Endothelial cell of umbilical vein (primary cell): ENCODE data around the gene FNBP1. TPM values are rescaled to one million over a fixed set of nuclear protein-coding genes. Genes with fewer than 3 reads are reported as not detected.
"Not testable (repeated sequence)": the region's sequence is repeated elsewhere in the genome, so short reads cannot be mapped to it uniquely, and the experiment has no call there.

Source experiments
- BruUV-seq: library from RNA; stranded (reverse); fragments of 400-500 nt; replicated peaks from 2 replicates; lab custom pipeline; 2021; lab: Mats Ljungman, UMichigan
- CTCF ChIA-PET: fragments of 300-600, 350-600 bp; sonication (Branson Sonifier 250); formaldehyde crosslinking; loops from one replicate; lab custom pipeline; 2021; ENCODE audit warnings: antibody characterized with exemption, inconsistent platforms; lab: Charles Lee
- POLR2A ChIA-PET: fragments of 300-600, 350-600 bp; sonication (Branson Sonifier 250); formaldehyde crosslinking; loops from one replicate; lab custom pipeline; 2021; ENCODE audit warnings: antibody characterized with exemption, inconsistent platforms; lab: Charles Lee
- DNase-seq: peaks from one replicate; pipeline ENCODE4 v3.0.0-alpha.2; 2011; ENCODE audit warnings: low read depth, low spot score
- FAIRE-seq: peaks from 2 replicates; lab custom pipeline; 2011; peaks lifted over from hg19 to GRCh38; lab: Jason Lieb, UNC
- H2AFZ ChIP-seq: 2 replicates; pipeline ENCODE4 v1.6.0; 2012; ENCODE audit warnings: low read depth, low read length, control low read depth, inconsistent platforms
- H3K27ac ChIP-seq: 2 replicates; pipeline ENCODE4 v1.5.1; 2011; ENCODE audit warnings: low read depth, mild to moderate bottlenecking, control low read depth, low read length, moderate library complexity; ENCODE audit not compliant: insufficient read depth
- H3K27me3 ChIP-seq, 2 experiments: 2 replicates each; pipeline versions ENCODE4 v1.6.0 to v1.6.1; 2011; ENCODE audit warnings: low read length in 2 of 2, mixed read lengths in 1 of 2; ENCODE audit not compliant: control insufficient read depth in 2 of 2, insufficient read depth in 2 of 2
- H3K36me3 ChIP-seq, 2 experiments: 2 replicates in 1 of 2; 3 replicates in 1 of 2; pipeline ENCODE4 v1.5.1; 2011; ENCODE audit warnings: low read length in 2 of 2, mild to moderate bottlenecking in 1 of 2, moderate library complexity in 1 of 2; ENCODE audit not compliant: control insufficient read depth in 2 of 2, insufficient read depth in 2 of 2; ENCODE audit errors: extremely low read depth in 1 of 2
- H3K4me1 ChIP-seq: 3 replicates; pipeline ENCODE4 v1.5.1; 2011; ENCODE audit warnings: mild to moderate bottlenecking, low read length; ENCODE audit not compliant: control insufficient read depth, insufficient read depth; ENCODE audit errors: extremely low read depth
- H3K4me2 ChIP-seq: 2 replicates; pipeline ENCODE4 v1.6.1; 2011; ENCODE audit warnings: low read length, control low read depth, mixed read lengths; ENCODE audit not compliant: insufficient read depth
- H3K4me3 ChIP-seq, 3 experiments: fragments of 200-600 bp in 1 of 3; sonication (generic), shearing (Covaris generic) in 1 of 3; replicated peaks in 1 of 3; 2 replicates each; pipeline ENCODE4 v1.5.1; 2011 to 2016; ENCODE audit warnings: control low read depth in 3 of 3, low read length in 3 of 3, mild to moderate bottlenecking in 2 of 3, inconsistent platforms in 1 of 3, low read depth in 1 of 3, moderate library complexity in 1 of 3; ENCODE audit not compliant: insufficient read depth in 1 of 3
- H3K79me2 ChIP-seq: 2 replicates; pipeline ENCODE4 v1.6.0; 2012; ENCODE audit warnings: low read length, inconsistent platforms; ENCODE audit not compliant: control insufficient read depth, insufficient read depth
- H3K9ac ChIP-seq: replicated peaks from 2 replicates; pipeline ENCODE3; 2011; ENCODE audit warnings: low read length, control low read depth; ENCODE audit not compliant: insufficient read depth; ENCODE audit errors: extremely low read depth
- H3K9me1 ChIP-seq: replicated peaks from 3 replicates; pipeline ENCODE4 v1.6.0; 2011; ENCODE audit warnings: mild to moderate bottlenecking, low read length; ENCODE audit not compliant: control insufficient read depth, insufficient read depth; ENCODE audit errors: extremely low read depth
- H3K9me3 ChIP-seq: replicated peaks from 2 replicates; pipeline ENCODE4 v1.5.1; 2012; ENCODE audit warnings: low read length, inconsistent platforms; ENCODE audit not compliant: control insufficient read depth, insufficient read depth
- H4K20me1 ChIP-seq: replicated peaks from 2 replicates; pipeline ENCODE3; 2011; ENCODE audit warnings: mild to moderate bottlenecking, low read length; ENCODE audit not compliant: control insufficient read depth, insufficient read depth; ENCODE audit errors: extremely low read depth
- EZH2 ChIP-seq: IDR thresholded peaks from 2 replicates; pipeline ENCODE4 v1.6.1; 2012; ENCODE audit warnings: borderline replicate concordance, low read depth, mild to moderate bottlenecking, moderate library complexity, low read length, inconsistent platforms; ENCODE audit not compliant: severe bottlenecking
- FOS ChIP-seq: IDR thresholded peaks from 2 replicates; pipeline ENCODE4 v1.6.1; 2011; ENCODE audit warnings: mild to moderate bottlenecking, low read length, moderate library complexity, borderline replicate concordance; ENCODE audit not compliant: insufficient read depth
- GATA2 ChIP-seq: IDR thresholded peaks from 2 replicates; pipeline ENCODE4 v1.7.0; 2011; ENCODE audit warnings: low read depth, mild to moderate bottlenecking, moderate library complexity, mixed read lengths, low read length; ENCODE audit not compliant: insufficient read length, insufficient read depth
- JUN ChIP-seq: IDR thresholded peaks from 2 replicates; pipeline ENCODE4 v1.6.1; 2011; ENCODE audit warnings: borderline replicate concordance, low read depth; ENCODE audit not compliant: insufficient read length, insufficient read depth
- MYC ChIP-seq: IDR thresholded peaks from one replicate; pipeline ENCODE4 v1.6.1; 2011; ENCODE audit warnings: mild to moderate bottlenecking, low read depth, low read length
- POLR2A ChIP-seq: IDR thresholded peaks from 2 replicates; pipeline ENCODE4 v1.6.1; 2012; ENCODE audit warnings: low read depth, mild to moderate bottlenecking, control low read depth, low read length
- POLR2AphosphoS5 ChIP-seq: IDR thresholded peaks from 2 replicates; pipeline ENCODE4 v1.6.1; 2012; ENCODE audit warnings: low read depth, mild to moderate bottlenecking, control low read depth, low read length, moderate library complexity; ENCODE audit not compliant: insufficient read depth
- dilution Hi-C: fragments of 300-500 bp; cut with MboI; formaldehyde crosslinking; loops from one replicate; pipeline ENCODE4 v1.15.0; 2019; ENCODE audit warnings: low sequenced_read_pairs; ENCODE audit not compliant: extremely low pct_ligation_motif_present
- intact Hi-C: fragments of 100-400 bp; cut with micrococcal nuclease; formaldehyde crosslinking; loops from one replicate; pipeline ENCODE4 v1.10.0; 2022
- polyA plus RNA-seq, 4 experiments: library from polyadenylated mRNA; depleted of rRNA in 3 of 4; stranded (reverse) in 3 of 4; unstranded in 1 of 4; fragments of >200 nt; gene quantifications; 2 replicates each; pipeline versions ENCODE4 v1.2.1 to v1.2.3, GENCODE V29; 2011 to 2012; ENCODE audit warnings: missing spikeins in 1 of 4
- total RNA-seq: library from RNA; stranded (reverse); gene quantifications from 2 replicates; pipeline ENCODE4 v1.2.3, GENCODE V29; 2021
- TF ChIP-seq, protein P1 (sequence below): IDR thresholded peaks from 2 replicates; pipeline ENCODE4 v1.6.1; 2011; ENCODE audit not compliant: insufficient read depth, insufficient read length
- TF ChIP-seq, protein P2 (sequence below), 2 donors: IDR thresholded peaks; 1 replicate in 1 of 2; 2 replicates in 1 of 2; pipeline ENCODE4 v1.5.1; 2011; ENCODE audit warnings: low read length in 2 of 2, mild to moderate bottlenecking in 2 of 2, moderate library complexity in 2 of 2, control low read depth in 1 of 2, inconsistent platforms in 1 of 2, low read depth in 1 of 2; ENCODE audit not compliant: insufficient read depth in 1 of 2; ENCODE audit errors: extremely low read depth in 1 of 2

Gene FNBP1
- total and polyA plus RNA-seq, 2 donors (not counting 3 experiments of a cell fraction or from before 2014, with no cell fraction given) = 10.9 to 43.9 TPM

DNA sequence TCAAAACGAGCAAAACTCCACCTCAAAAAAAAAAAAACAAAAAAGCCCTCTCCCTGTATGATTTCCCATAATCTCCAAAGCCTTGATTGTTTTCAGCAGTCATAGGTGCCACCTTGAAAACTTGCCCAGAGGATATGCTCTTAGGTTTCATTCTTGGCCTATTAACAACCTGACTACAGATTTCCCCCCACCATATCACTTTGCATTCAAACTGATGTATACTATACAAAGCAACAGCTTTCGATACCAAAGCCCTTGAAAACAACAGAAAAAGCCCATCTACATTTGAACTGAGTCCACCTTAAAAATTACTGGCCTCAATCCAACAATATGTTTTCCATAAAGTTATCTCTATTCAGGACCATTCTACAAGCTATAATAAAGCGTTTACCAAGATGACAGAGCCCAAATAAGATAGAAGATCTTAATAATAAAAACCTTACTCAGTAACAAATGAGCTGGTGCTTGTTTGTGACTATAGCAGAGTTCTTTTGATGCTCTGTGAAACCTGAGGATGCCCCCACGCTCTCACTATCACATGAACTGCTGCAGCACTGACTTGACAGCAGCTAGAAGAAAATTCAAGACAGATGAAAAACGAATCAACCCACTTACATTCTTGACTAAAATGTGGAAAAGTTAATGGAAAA is 44.4 kb downstream of the FNBP1 start:
- Histone ChIP-seq H3K27me3 (no peaks in the 10 kb centered on the region), H3K36me3 (no peaks in the 10 kb centered on the region), H3K9ac (no peak overlapping the region), H2AFZ (no peak overlapping the region), H3K4me2 (no peak overlapping the region), H3K79me2 (no peaks in the 10 kb centered on the region), H3K4me3 (no peak overlapping the region), H3K4me1 (peaks cover 12% of the 10 kb centered on the region), H3K27ac (no peak overlapping the region), H3K9me3 (no peaks in the 10 kb centered on the region), H3K9me1 (no peaks in the 10 kb centered on the region), H4K20me1 (no peaks in the 10 kb centered on the region)
- CTCF ChIA-PET = no interaction called here
- TF ChIP-seq EZH2 (no peak), MYC (no peak), GATA2 (no peak), JUN (no peak), POLR2AphosphoS5 (no peak), POLR2A (no peak), FOS (no peak)
- TF ChIP-seq, protein P1, sequence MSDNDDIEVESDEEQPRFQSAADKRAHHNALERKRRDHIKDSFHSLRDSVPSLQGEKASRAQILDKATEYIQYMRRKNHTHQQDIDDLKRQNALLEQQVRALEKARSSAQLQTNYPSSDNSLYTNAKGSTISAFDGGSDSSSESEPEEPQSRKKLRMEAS = no peak
- TF ChIP-seq, protein P2, sequence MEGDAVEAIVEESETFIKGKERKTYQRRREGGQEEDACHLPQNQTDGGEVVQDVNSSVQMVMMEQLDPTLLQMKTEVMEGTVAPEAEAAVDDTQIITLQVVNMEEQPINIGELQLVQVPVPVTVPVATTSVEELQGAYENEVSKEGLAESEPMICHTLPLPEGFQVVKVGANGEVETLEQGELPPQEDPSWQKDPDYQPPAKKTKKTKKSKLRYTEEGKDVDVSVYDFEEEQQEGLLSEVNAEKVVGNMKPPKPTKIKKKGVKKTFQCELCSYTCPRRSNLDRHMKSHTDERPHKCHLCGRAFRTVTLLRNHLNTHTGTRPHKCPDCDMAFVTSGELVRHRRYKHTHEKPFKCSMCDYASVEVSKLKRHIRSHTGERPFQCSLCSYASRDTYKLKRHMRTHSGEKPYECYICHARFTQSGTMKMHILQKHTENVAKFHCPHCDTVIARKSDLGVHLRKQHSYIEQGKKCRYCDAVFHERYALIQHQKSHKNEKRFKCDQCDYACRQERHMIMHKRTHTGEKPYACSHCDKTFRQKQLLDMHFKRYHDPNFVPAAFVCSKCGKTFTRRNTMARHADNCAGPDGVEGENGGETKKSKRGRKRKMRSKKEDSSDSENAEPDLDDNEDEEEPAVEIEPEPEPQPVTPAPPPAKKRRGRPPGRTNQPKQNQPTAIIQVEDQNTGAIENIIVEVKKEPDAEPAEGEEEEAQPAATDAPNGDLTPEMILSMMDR (IDR thresholded peaks at IDR 0.05; ENCODE audit: extremely low read depth in 1 of 2, insufficient read depth in 1 of 2, low read depth in 1 of 2, low read length in 2 of 2) = no peak
- POLR2A ChIA-PET = no interaction called here
- dilution Hi-C loops = no loop called here
- intact Hi-C loops = no loop called here
- BruUV-seq = no TSS peak
- DNase-seq (no peak), FAIRE-seq (no peak)

DNA sequence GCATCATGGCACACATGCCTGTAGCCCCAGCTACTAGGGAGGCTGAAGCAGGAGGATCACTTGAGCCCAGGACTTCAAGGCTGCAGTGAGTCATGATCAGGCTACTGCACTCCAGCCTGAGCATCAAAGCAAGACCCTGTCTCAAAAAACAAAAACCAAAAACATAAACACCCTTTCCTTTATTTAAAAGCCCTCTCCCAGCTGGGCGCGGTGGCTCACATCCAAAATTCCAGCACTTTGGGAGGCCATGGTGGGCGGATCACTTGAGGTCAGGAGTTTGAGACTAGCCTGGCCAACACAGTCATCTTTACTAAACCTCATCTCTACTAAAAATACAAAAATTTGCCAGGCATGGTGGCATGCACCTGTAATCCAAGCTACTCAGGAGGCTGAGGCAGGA is 45.3 kb downstream of the FNBP1 start:
- intact Hi-C loops, H3K4me3 ChIP-seq, H3K27ac ChIP-seq, DNase-seq, BruUV-seq, dilution Hi-C loops, H4K20me1 ChIP-seq, POLR2A ChIA-PET, FAIRE-seq, H3K36me3 ChIP-seq, H2AFZ ChIP-seq, H3K79me2 ChIP-seq, H3K9me3 ChIP-seq, H3K4me2 ChIP-seq, H3K27me3 ChIP-seq, H3K9me1 ChIP-seq, H3K9ac ChIP-seq: not testable (repeated sequence)
- CTCF ChIA-PET = interaction anchor here (1.3 kb wide), 1 partner anchor 35 kb away, joined by 3 read pairs; no protein-coding TSS in a partner anchor
- peaks cover 12% of the 10 kb centered on the region for H3K4me1 ChIP-seq
